HT-29 (cell line): ENCODE results near the gene ZFP36. TPM values are rescaled to one million over a fixed set of nuclear protein-coding genes. Genes with fewer than 3 reads are reported as not detected.
"Not testable (repeated sequence)": the region's sequence is repeated elsewhere in the genome, so short reads cannot be mapped to it uniquely, and the experiment has no call there.

Source experiments
- DNase-seq: peaks from one replicate; pipeline ENCODE4 v3.0.0-alpha.2; 2015; ENCODE audit warnings: low spot score
- small RNA-seq: library from RNA; depleted of rRNA; stranded (forward); fragments of <200 nt; gene quantifications from one replicate; pipeline ENCODE3, GENCODE V24; 2014
- total RNA-seq: library from RNA; depleted of rRNA; stranded (reverse); fragments of >200 nt; shearing (Covaris generic); gene quantifications from 2 replicates; pipeline ENCODE4 v1.2.3, GENCODE V29; 2014; rRNA removed

The ZFP36 gene
- total RNA-seq, 1 experiment from 2014 or later: 124 TPM

GRCh38 chr19:39444598-39445195 lies 38.0 kb downstream of the ZFP36 start:
- DNase-seq: no peak

GRCh38 chr19:39445196-39446111 lies 38.8 kb downstream of the ZFP36 start, which contains the start of gene SUPT5H:
Gene SUPT5H (plus strand): TSS chr19:39445582. CDS start chr19:39445891, 309 bp downstream.
- peak; percentile 100 for DNase-seq

GRCh38 chr19:39446365-39447084 lies 39.9 kb downstream of the ZFP36 start:
- DNase-seq: no peak

GRCh38 chr19:39448271-39448670 lies 41.6 kb downstream of the ZFP36 start:
- DNase-seq: no peak

GRCh38 chr19:39449116-39449797 lies 42.6 kb downstream of the ZFP36 start:
- no peak for DNase-seq

- DNase-seq: not testable (repeated sequence)
These were observed 44.6 kb downstream of the ZFP36 start for GRCh38 chr19:39451257-39451656.

Small RNAs within 50 kb of the gene (small RNA-seq; reads per million reads assigned to genes)
- not detected for gene MIR4530
- gene RN7SL566P: not detected

Other genes starting within 250 kb of the ZFP36 start
- 0.31 TPM in 1 of 2 replicates, not detected in the other for gene NCCRP1, start 209.9 kb upstream of the ZFP36 start, total RNA-seq
- not detected in 2 replicates for gene SYCN, start 202.6 kb upstream of the ZFP36 start, total RNA-seq
- gene IFNL3, start 161.8 kb upstream of the ZFP36 start, total RNA-seq: not detected in 2 replicates
- not detected in 2 replicates for gene IFNL4, start 158.0 kb upstream of the ZFP36 start, total RNA-seq
- not detected in 2 replicates for gene IFNL2, start 138.5 kb upstream of the ZFP36 start, total RNA-seq
- gene IFNL1, start 110.4 kb upstream of the ZFP36 start, total RNA-seq: not detected in 2 replicates
- 0.38 and 0.44 TPM in 2 replicates for gene LRFN1, start 86.0 kb upstream of the ZFP36 start, total RNA-seq
- not detected in 2 replicates for gene GMFG, start 70.8 kb upstream of the ZFP36 start, total RNA-seq
- gene SAMD4B, start 64.4 kb upstream of the ZFP36 start, total RNA-seq: 220 and 230 TPM in 2 replicates
- gene PAF1, start 15.7 kb upstream of the ZFP36 start, total RNA-seq: 109 and 115 TPM in 2 replicates
- 59.7 and 64.3 TPM in 2 replicates for gene MED29, start 15.5 kb upstream of the ZFP36 start, total RNA-seq
- 51.0 and 61.2 TPM in 2 replicates for gene PLEKHG2, start 5.8 kb downstream of the ZFP36 start, total RNA-seq
- gene RPS16, start 29.1 kb downstream of the ZFP36 start, total RNA-seq: 798 and 1,020 TPM in 2 replicates
- 128 and 151 TPM in 2 replicates for gene SUPT5H, start 38.7 kb downstream of the ZFP36 start, total RNA-seq
- 261 and 295 TPM in 2 replicates for gene TIMM50, start 74.0 kb downstream of the ZFP36 start, total RNA-seq
- gene DLL3, start 92.1 kb downstream of the ZFP36 start, total RNA-seq: 0.15 TPM in 1 of 2 replicates, not detected in the other
- gene SELENOV, start 108.3 kb downstream of the ZFP36 start, total RNA-seq: not detected in 2 replicates
- gene EID2B, start 126.0 kb downstream of the ZFP36 start, total RNA-seq: 1.3 and 2.1 TPM in 2 replicates
- gene EID2, start 133.3 kb downstream of the ZFP36 start, total RNA-seq: 18.8 and 21.9 TPM in 2 replicates
- gene LGALS13, start 195.7 kb downstream of the ZFP36 start, total RNA-seq: not detected in 2 replicates
- gene LGALS16, start 249.1 kb downstream of the ZFP36 start, total RNA-seq: not detected in 2 replicates